Liver (tissue), 9 donors: Measurements from ENCODE around the gene WDR36. TPM values are rescaled to one million over a fixed set of nuclear protein-coding genes. Genes with fewer than 3 reads are reported as not detected.

Source experiments
- DNase-seq: peaks from one replicate; pipeline ENCODE4 v3.0.0-alpha.2; 2017; ENCODE audit warnings: low spot score
- H3K27ac ChIP-seq, 2 donors: one replicate each; pipeline ENCODE4 v1.7.0; 2013; ENCODE audit warnings: inconsistent platforms in 2 of 2, low read length in 2 of 2, control low read depth in 1 of 2, low read depth in 1 of 2, mild to moderate bottlenecking in 1 of 2
- H3K27me3 ChIP-seq, 4 donors: one replicate each; pipeline versions ENCODE4 v1.6.1 to v1.7.0; 2013; ENCODE audit warnings: low read length in 3 of 4, inconsistent platforms in 1 of 4, mild to moderate bottlenecking in 1 of 4, moderate library complexity in 1 of 4; ENCODE audit not compliant: control insufficient read depth in 4 of 4, insufficient read depth in 4 of 4
- H3K36me3 ChIP-seq, 4 donors: one replicate each; pipeline versions ENCODE4 v1.6.1 to v1.7.0; 2013; ENCODE audit warnings: low read length in 3 of 4, mild to moderate bottlenecking in 3 of 4, low read depth in 1 of 4, moderate library complexity in 1 of 4; ENCODE audit not compliant: control insufficient read depth in 4 of 4, insufficient read depth in 3 of 4
- H3K4me1 ChIP-seq, 4 donors: one replicate each; pipeline versions ENCODE4 v1.6.1 to v1.7.0; 2013; ENCODE audit warnings: low read length in 3 of 4, mild to moderate bottlenecking in 3 of 4, moderate library complexity in 1 of 4; ENCODE audit not compliant: control insufficient read depth in 4 of 4, insufficient read depth in 4 of 4
- H3K4me3 ChIP-seq, 3 donors: one replicate each; pipeline versions ENCODE4 v1.6.1 to v1.7.0; 2013; ENCODE audit warnings: low read length in 3 of 3, control low read depth in 1 of 3, low read depth in 1 of 3, mild to moderate bottlenecking in 1 of 3
- H3K9ac ChIP-seq, 2 donors: one replicate each; pipeline ENCODE4 v1.7.0; 2013; ENCODE audit warnings: low read length in 2 of 2, mild to moderate bottlenecking in 2 of 2, moderate library complexity in 2 of 2, control low read depth in 1 of 2, low read depth in 1 of 2
- H3K9me3 ChIP-seq, 4 donors: one replicate each; pipeline versions ENCODE4 v1.6.1 to v1.7.0; 2013; ENCODE audit warnings: low read length in 3 of 4; ENCODE audit not compliant: control insufficient read depth in 4 of 4
- ATF3 ChIP-seq: IDR thresholded peaks from 2 replicates; pipeline ENCODE4 v1.6.1; 2016; ENCODE audit warnings: antibody characterized with exemption
- CTCF ChIP-seq: fragments of 150-350 bp; IDR thresholded peaks from 2 replicates; pipeline ENCODE4 v1.5.1; 2017; ENCODE audit warnings: improper control_type of control experiment, low read depth, low read length; ENCODE audit not compliant: missing input control
- FOXA2 ChIP-seq: IDR thresholded peaks from 2 replicates; pipeline ENCODE4 v1.6.1; 2016; ENCODE audit warnings: antibody characterized with exemption
- GABPA ChIP-seq, 2 donors: IDR thresholded peaks in 1 of 2; conservative IDR thresholded peaks in 1 of 2; 2 replicates each; pipeline ENCODE4 v1.6.1; 2016; ENCODE audit warnings: antibody characterized with exemption in 2 of 2, mild to moderate bottlenecking in 1 of 2, moderate library complexity in 1 of 2
- HNF4A ChIP-seq, 2 donors: conservative IDR thresholded peaks; 2 replicates each; pipeline ENCODE4 v1.6.1; 2016; ENCODE audit warnings: antibody characterized with exemption in 2 of 2, mild to moderate bottlenecking in 2 of 2
- HNF4G ChIP-seq: IDR thresholded peaks from 2 replicates; pipeline ENCODE4 v1.6.1; 2016; ENCODE audit warnings: antibody characterized with exemption
- JUND ChIP-seq, 2 donors: IDR thresholded peaks; 2 replicates each; pipeline ENCODE4 v1.6.1; 2016; ENCODE audit warnings: antibody characterized with exemption in 2 of 2
- MAX ChIP-seq: IDR thresholded peaks from 2 replicates; pipeline ENCODE4 v1.6.1; 2016; ENCODE audit warnings: antibody characterized with exemption
- NR2F2 ChIP-seq: IDR thresholded peaks from 2 replicates; pipeline ENCODE4 v1.6.1; 2016; ENCODE audit warnings: antibody characterized with exemption
- RAD21 ChIP-seq, 2 donors: IDR thresholded peaks; 2 replicates each; pipeline ENCODE4 v1.6.1; 2016; ENCODE audit warnings: antibody characterized with exemption in 2 of 2, mild to moderate bottlenecking in 2 of 2
- REST ChIP-seq: IDR thresholded peaks from 2 replicates; pipeline ENCODE4 v1.6.1; 2016; ENCODE audit warnings: antibody characterized with exemption, mild to moderate bottlenecking
- RXRA ChIP-seq, 2 donors: IDR thresholded peaks; 2 replicates each; pipeline ENCODE4 v1.6.1; 2017 to 2018; ENCODE audit warnings: antibody characterized with exemption in 2 of 2, mild to moderate bottlenecking in 1 of 2
- SP1 ChIP-seq: IDR thresholded peaks from 2 replicates; pipeline ENCODE4 v1.6.1; 2018; ENCODE audit warnings: antibody characterized with exemption, mild to moderate bottlenecking
- TAF1 ChIP-seq: conservative IDR thresholded peaks from 2 replicates; pipeline ENCODE4 v1.6.1; 2016; ENCODE audit warnings: antibody characterized with exemption, mild to moderate bottlenecking
- YY1 ChIP-seq: IDR thresholded peaks from 2 replicates; pipeline ENCODE4 v1.6.1; 2016; ENCODE audit warnings: antibody characterized with exemption, mild to moderate bottlenecking
- ZBTB33 ChIP-seq: IDR thresholded peaks from 2 replicates; pipeline ENCODE4 v1.6.1; 2016; ENCODE audit warnings: antibody characterized with exemption
- WGBS: extraction: QIAGEN DNeasy Blood & Tissue Kit; methylation state at CpG from one replicate; pipeline ENCODE4 v1.1.7; 2013; 5-methylcytosine and 5-hydroxymethylcytosine counted together
- polyA plus RNA-seq, 2 donors: library from polyadenylated mRNA; stranded (reverse) in 1 of 2; unstranded in 1 of 2; fragments of 200-250 nt in 1 of 2; fragments of >200 nt in 1 of 2; fragmentation: Nextera tagmentation in 1 of 2; extraction: Ambion mirVana in 1 of 2; gene quantifications; one replicate each; pipeline versions ENCODE4 v1.2.1 to v1.2.3, GENCODE V29; 2013 to 2015
- total RNA-seq, 2 donors: library from RNA; depleted of rRNA; stranded (reverse); fragments of >200 nt; gene quantifications; one replicate each; pipeline ENCODE4 v1.2.3, GENCODE V29; 2014
- donor health status: healthy.
- donor health status: healthy.
- donor health status: healthy.
- donor health status: healthy.
- donor health status: healthy.

Gene WDR36
- total and polyA plus RNA-seq, 4 donors, result 5.2 to 25.7 (median 12.1) TPM

GRCh38 chr5:111076091-111076490 lies 16.1 kb upstream of the WDR36 start (continued):
- TF ChIP-seq NR2F2 (no peak), RXRA (IDR thresholded peaks at IDR 0.05) (no peak), JUND (IDR thresholded peaks at IDR 0.05) (no peak), ATF3 (peak; percentile 11), SP1 (no peak), RAD21 (IDR thresholded peaks at IDR 0.05) (peak in 1 of 2 donors; percentile 12), YY1 (peak; percentile 29), TAF1 (no peak)

- WGBS, result 81% methylated on average over 2 of the region's 2 CpGs
- no peak overlapping the region for H3K27ac ChIP-seq
- H3K4me3 ChIP-seq, result no peak overlapping the region
- H3K9ac ChIP-seq, result no peak overlapping the region
- peaks cover 3 to 20% (median 4%) of the 10 kb centered on the region in 4 donors for H3K4me1 ChIP-seq
- TF ChIP-seq GABPA (IDR thresholded peaks at IDR 0.05 in 1 of 2, conservative IDR thresholded peaks at IDR 0.05 in 1 of 2), result no peak
- TF ChIP-seq HNF4G, result no peak
- no peak for TF ChIP-seq MAX
- no peak for TF ChIP-seq NR2F2
- TF ChIP-seq HNF4A (conservative IDR thresholded peaks at IDR 0.05), result no peak
- no peak for TF ChIP-seq SP1
- TF ChIP-seq FOXA2, result no peak
- H3K36me3 ChIP-seq, result peaks cover 0 to 2% (median 0%) of the 10 kb centered on the region in 4 donors
- no peaks in the 10 kb centered on the region for H3K9me3 ChIP-seq
- no peaks in the 10 kb centered on the region for H3K27me3 ChIP-seq
- DNase-seq, result no peak
Observed at GRCh38 chr5:111077678-111078077, 14.5 kb upstream of the WDR36 start.

GRCh38 chr5:111079846-111080245 lies 12.3 kb upstream of the WDR36 start:
- H3K4me1 ChIP-seq, result peaks cover 0 to 10% (median under 1%) of the 10 kb centered on the region in 4 donors
- peaks cover 0 to 2% (median 0%) of the 10 kb centered on the region in 4 donors for H3K36me3 ChIP-seq
- no peak overlapping the region for H3K27ac ChIP-seq
- TF ChIP-seq ATF3, result no peak
- TF ChIP-seq RAD21 (IDR thresholded peaks at IDR 0.05), result no peak
- TF ChIP-seq ZBTB33, result no peak
- TF ChIP-seq FOXA2, result no peak
- TF ChIP-seq HNF4A (conservative IDR thresholded peaks at IDR 0.05), result no peak
- TF ChIP-seq MAX, result no peak
- no peak for TF ChIP-seq REST
- TF ChIP-seq CTCF, result no peak
- no peak overlapping the region for H3K4me3 ChIP-seq
- H3K9ac ChIP-seq, result no peak overlapping the region
- no peaks in the 10 kb centered on the region for H3K27me3 ChIP-seq
- no peaks in the 10 kb centered on the region for H3K9me3 ChIP-seq
- 92% methylated on average over 1 of the region's 1 CpG for WGBS
- no peak for DNase-seq
